HEK293 (cell line): ENCODE results near the gene CCDC116.
A peak's percentile ranks its signal among the peaks of the same experiment; 100 is the strongest.

Experiments
- CTCF ChIA-PET: fragments of 350-600 bp; formaldehyde crosslinking; extraction: SDS; loops from one replicate; lab custom pipeline; 2021; ENCODE audit warnings: antibody characterized with exemption; lab: Yijun Ruan, JAX
- POLR2A ChIA-PET: fragments of 300-600 bp; formaldehyde crosslinking; extraction: SDS; loops from one replicate; lab custom pipeline; 2020; ENCODE audit warnings: antibody characterized with exemption, inconsistent platforms; lab: Yijun Ruan, JAX
- H3K27ac ChIP-seq: fragments of 200-500 bp; sonication (Bioruptor generic); 2 replicates; pipeline ENCODE4 v1.5.1; 2014; ENCODE audit warnings: low read depth, low read length, control low read depth, inconsistent platforms; ENCODE audit errors: extremely low read depth
- H3K36me3 ChIP-seq, 2 experiments: fragments of 200-500 bp in 1 of 2; sonication (Bioruptor generic) in 1 of 2; 1 replicate in 1 of 2; 2 replicates in 1 of 2; pipeline ENCODE4 v1.5.1; 2014 to 2017; ENCODE audit warnings: inconsistent platforms in 2 of 2, low read length in 2 of 2; ENCODE audit not compliant: control insufficient read depth in 2 of 2, insufficient read depth in 1 of 2
- H3K4me1 ChIP-seq: fragments of 200-500 bp; sonication (Bioruptor generic); 2 replicates; pipeline ENCODE4 v1.5.1; 2014; ENCODE audit warnings: mild to moderate bottlenecking, low read length, inconsistent platforms; ENCODE audit not compliant: control insufficient read depth, insufficient read depth
- H3K4me3 ChIP-seq: 2 replicates; pipeline ENCODE4 v1.5.1; 2011; ENCODE audit warnings: low read depth, mild to moderate bottlenecking, control low read depth, low read length, moderate library complexity
- H3K9me3 ChIP-seq: fragments of 200-500 bp; sonication (Bioruptor generic); 2 replicates; pipeline ENCODE4 v1.5.1; 2014; ENCODE audit warnings: low read depth, low read length, inconsistent platforms; ENCODE audit not compliant: control insufficient read depth, insufficient read depth
- EGR2 ChIP-seq: fragments of 450-650 bp; formaldehyde crosslinking; IDR thresholded peaks from 2 replicates; pipeline ENCODE4 v1.5.1; 2016; ENCODE audit warnings: low read depth, missing biosample characterization, missing genetic modification characterization
- GLI2 ChIP-seq: fragments of 450-650 bp; formaldehyde crosslinking; IDR thresholded peaks from 2 replicates; pipeline ENCODE4; 2017; ENCODE audit warnings: missing biosample characterization, missing genetic modification characterization, low read depth, borderline replicate concordance
- GLIS1 ChIP-seq: fragments of 450-650 bp; formaldehyde crosslinking; IDR thresholded peaks from 2 replicates; pipeline ENCODE4 v1.5.1; 2016; ENCODE audit warnings: missing biosample characterization, missing genetic modification characterization
- IKZF3 ChIP-seq: fragments of 450-650 bp; IDR thresholded peaks from 2 replicates; pipeline ENCODE4 v1.5.0; 2018; ENCODE audit warnings: missing biosample characterization, mild to moderate bottlenecking, missing genetic modification characterization, moderate library complexity
- MEIS1 ChIP-seq: sonication (generic); formaldehyde crosslinking; IDR thresholded peaks from 2 replicates; pipeline ENCODE4 v1.8.1; 2022; ENCODE audit warnings: missing genetic modification reagents, mild to moderate bottlenecking, borderline replicate concordance
- PRDM1 ChIP-seq: fragments of 450-650 bp; formaldehyde crosslinking; IDR thresholded peaks from 2 replicates; pipeline ENCODE4; 2016; ENCODE audit warnings: missing biosample characterization, missing genetic modification characterization
- PRDM2 ChIP-seq: fragments of 450-650 bp; formaldehyde crosslinking; IDR thresholded peaks from 2 replicates; pipeline ENCODE4 v1.5.1; 2016; ENCODE audit warnings: missing biosample characterization, missing genetic modification characterization, borderline replicate concordance
- REPIN1 ChIP-seq: fragments of 450-650 bp; formaldehyde crosslinking; IDR thresholded peaks from 2 replicates; pipeline ENCODE4 v1.5.1; 2017; ENCODE audit warnings: missing biosample characterization, missing genetic modification characterization, low read depth
- ZBTB8A ChIP-seq: fragments of 450-650 bp; formaldehyde crosslinking; IDR thresholded peaks from 2 replicates; pipeline ENCODE4 v1.5.1; 2016; ENCODE audit warnings: missing biosample characterization, missing genetic modification characterization
- ZFHX2 ChIP-seq: fragments of 450-650 bp; formaldehyde crosslinking; conservative IDR thresholded peaks from 2 replicates; pipeline ENCODE4 v1.5.1; 2016; ENCODE audit warnings: missing biosample characterization, missing genetic modification characterization
- ZIC2 ChIP-seq: fragments of 450-650 bp; formaldehyde crosslinking; IDR thresholded peaks from 2 replicates; pipeline ENCODE4 v1.5.1; 2016; ENCODE audit warnings: missing biosample characterization, missing genetic modification characterization
- ZNF18 ChIP-seq: fragments of 450-650 bp; formaldehyde crosslinking; IDR thresholded peaks from 2 replicates; pipeline ENCODE4 v1.5.1; 2016; ENCODE audit warnings: missing biosample characterization, missing genetic modification characterization
- ZNF2 ChIP-seq: fragments of 450-650 bp; formaldehyde crosslinking; IDR thresholded peaks from 2 replicates; pipeline ENCODE4 v1.5.1; 2016; ENCODE audit warnings: missing biosample characterization, missing genetic modification characterization
- ZNF202 ChIP-seq: fragments of 450-650 bp; formaldehyde crosslinking; IDR thresholded peaks from 2 replicates; pipeline ENCODE4 v1.5.1; 2016; ENCODE audit warnings: missing biosample characterization, missing genetic modification characterization, borderline replicate concordance
- ZNF335 ChIP-seq: fragments of 450-650 bp; formaldehyde crosslinking; conservative IDR thresholded peaks from 2 replicates; pipeline ENCODE4 v1.5.1; 2016; ENCODE audit warnings: missing biosample characterization, missing genetic modification characterization
- ZNF571 ChIP-seq: fragments of 450-650 bp; formaldehyde crosslinking; IDR thresholded peaks from 2 replicates; pipeline ENCODE4 v1.5.0; 2017; ENCODE audit warnings: missing biosample characterization, missing genetic modification characterization
- ZNF792 ChIP-seq: fragments of 450-650 bp; formaldehyde crosslinking; IDR thresholded peaks from 2 replicates; pipeline ENCODE4 v1.5.1; 2016; ENCODE audit warnings: missing biosample characterization, missing genetic modification characterization
- ZNF830 ChIP-seq: fragments of 450-650 bp; IDR thresholded peaks from 2 replicates; pipeline ENCODE4 v1.5.0; 2018; ENCODE audit warnings: missing biosample characterization, missing genetic modification characterization, low read depth, mild to moderate bottlenecking, moderate library complexity

The CCDC116 gene

GRCh38 chr22:21587803-21588611 is 44.6 kb upstream of the CCDC116 start:
- TF ChIP-seq ZNF571 (tag by site-specific recombination): no peak
- TF ChIP-seq PRDM1 (tag by site-specific recombination): 0 out of 2 replicates have a peak, but pooled peaks have one; percentile 42
- POLR2A ChIA-PET: no interaction called here
- Histone ChIP-seq H3K9me3 (no peaks in the 10 kb centered on the region), H3K4me1 (peaks cover 5% of the 10 kb centered on the region; the same call in 1 of the 2 replicates), H3K4me3 (no peak overlapping the region), H3K27ac (no peak overlapping the region), H3K36me3 (peaks cover 0 to 47% of the 10 kb centered on the region in 2 experiments; a peak in 2 of 3 replicates)
- CTCF ChIA-PET: interaction anchor here (0.6 to 0.8 kb wide), 2 partner anchors 41 to 57 kb away, joined by 3 to 4 read pairs; no protein-coding TSS in a partner anchor

- no peak overlapping the region for H3K4me3 ChIP-seq
- ChIA-PET CTCF (interaction anchor here (1.0 kb wide), 1 partner anchor 17 kb away, joined by 3 read pairs; no protein-coding TSS in a partner anchor), POLR2A (interaction anchor here (0.6 kb wide), 2 partner anchors 9 to 24 kb away, joined by 5 to 6 read pairs; no protein-coding TSS in a partner anchor)
- H3K4me1 ChIP-seq: no peaks in the 10 kb centered on the region
- H3K9me3 ChIP-seq: no peaks in the 10 kb centered on the region
- TF ChIP-seq ZNF2 (tag by site-specific recombination) (no peak), ZNF202 (tag by site-specific recombination) (no peak)
- no peak overlapping the region for H3K27ac ChIP-seq
- H3K36me3 ChIP-seq: peaks cover 3 to 55% of the 10 kb centered on the region in 2 experiments
Measured at GRCh38 chr22:21589396-21589795, 43.2 kb upstream of the CCDC116 start.

GRCh38 chr22:21590809-21591641 is 41.5 kb upstream of the CCDC116 start:
- Histone ChIP-seq H3K9me3 (no peaks in the 10 kb centered on the region), H3K4me3 (no peak overlapping the region), H3K36me3 (peaks cover 7 to 65% of the 10 kb centered on the region in 2 experiments), H3K4me1 (no peaks in the 10 kb centered on the region), H3K27ac (no peak overlapping the region)
- TF ChIP-seq GLIS1: peak; percentile 47
- TF ChIP-seq ZIC2 (tag by site-specific recombination): peak; percentile 61
- TF ChIP-seq EGR2 (tag by site-specific recombination): 0 out of 2 replicates have a peak, but pooled peaks have one; percentile 32
- no peak for TF ChIP-seq ZNF792 (tag by site-specific recombination)
- TF ChIP-seq IKZF3 (tag by site-specific recombination): 0 out of 2 replicates have a peak, but pooled peaks have one; percentile 28
- TF ChIP-seq GLI2: no peak
- peak; percentile 30; the same call in 1 of the 2 replicates for TF ChIP-seq ZFHX2
- CTCF ChIA-PET: interaction anchor here (0.7 kb wide), 1 partner anchor 33 kb away, joined by 3 read pairs; no protein-coding TSS in a partner anchor
- POLR2A ChIA-PET: no interaction called here

GRCh38 chr22:21591695-21592094 is 40.9 kb upstream of the CCDC116 start:
- no peak overlapping the region for H3K27ac ChIP-seq
- H3K4me1 ChIP-seq: no peaks in the 10 kb centered on the region
- no peaks in the 10 kb centered on the region for H3K9me3 ChIP-seq
- CTCF ChIA-PET: interaction anchor here (2.6 to 2.7 kb wide), 2 partner anchors 14 to 51 kb away, joined by 11 to 18 read pairs; partner anchors contain the start of gene SDF2L1
- peaks cover 9 to 72% of the 10 kb centered on the region in 2 experiments for H3K36me3 ChIP-seq
- no peak overlapping the region for H3K4me3 ChIP-seq
- POLR2A ChIA-PET: no interaction called here
- TF ChIP-seq ZNF830 (no peak), ZNF335 (tag by site-specific recombination) (no peak), ZNF18 (tag by site-specific recombination) (no peak), ZBTB8A (tag by site-specific recombination) (no peak), REPIN1 (tag by site-specific recombination) (no peak), PRDM2 (tag by site-specific recombination) (no peak), MEIS1 (CRISPR knock-in tag) (no peak)
